Small intestine (tissue), 7 donors: ENCODE results near the gene BMPR1A. TPM values are rescaled to one million over a fixed set of nuclear protein-coding genes. Genes with fewer than 3 reads are reported as not detected.

Source experiments
- DNase-seq, 2 donors: peaks; one replicate each; pipeline versions ENCODE4 v3.0.0 to v3.0.0-alpha.2; 2013
- FAIRE-seq: peaks from 2 replicates; lab custom pipeline; 2012; peaks lifted over from hg19 to GRCh38; lab: Jason Lieb, UNC
- H3K27ac ChIP-seq, 3 donors: one replicate each; pipeline ENCODE4 v1.5.1; 2013; ENCODE audit warnings: low read length in 2 of 3, mild to moderate bottlenecking in 2 of 3, control low read depth in 1 of 3, inconsistent platforms in 1 of 3, low read depth in 1 of 3, moderate library complexity in 1 of 3
- H3K27me3 ChIP-seq, 3 donors: one replicate each; pipeline ENCODE4 v1.6.1; 2013; ENCODE audit warnings: low read length in 3 of 3, inconsistent platforms in 1 of 3; ENCODE audit not compliant: control insufficient read depth in 3 of 3, insufficient read depth in 3 of 3
- H3K36me3 ChIP-seq, 3 donors: one replicate each; pipeline ENCODE4 v1.6.1; 2013; ENCODE audit warnings: low read length in 3 of 3, inconsistent platforms in 1 of 3, low read depth in 1 of 3, mild to moderate bottlenecking in 1 of 3, moderate library complexity in 1 of 3; ENCODE audit not compliant: control insufficient read depth in 3 of 3, insufficient read depth in 2 of 3
- H3K4me1 ChIP-seq, 3 donors: one replicate each; pipeline ENCODE4 v1.6.1; 2013; ENCODE audit warnings: low read length in 2 of 3, inconsistent platforms in 1 of 3, low read depth in 1 of 3, mild to moderate bottlenecking in 1 of 3, moderate library complexity in 1 of 3; ENCODE audit not compliant: control insufficient read depth in 3 of 3, insufficient read depth in 2 of 3
- H3K4me3 ChIP-seq, 3 donors: one replicate each; pipeline ENCODE4 v1.5.1; 2013; ENCODE audit warnings: low read length in 3 of 3, control low read depth in 1 of 3, inconsistent platforms in 1 of 3, low read depth in 1 of 3, mild to moderate bottlenecking in 1 of 3, moderate library complexity in 1 of 3
- H3K9me3 ChIP-seq, 2 donors: one replicate each; pipeline ENCODE4 v1.6.1; 2013; ENCODE audit warnings: low read depth in 1 of 2, low read length in 1 of 2; ENCODE audit not compliant: control insufficient read depth in 2 of 2, insufficient read depth in 1 of 2
- WGBS, 3 donors: extraction: QIAGEN DNeasy Blood & Tissue Kit; methylation state at CpG; one replicate each; pipeline ENCODE4 v1.1.7; 2013; 5-methylcytosine and 5-hydroxymethylcytosine counted together
- polyA plus RNA-seq, 4 donors: library from polyadenylated mRNA; stranded (reverse) in 3 of 4; unstranded in 1 of 4; fragments of 200-250 nt in 3 of 4; fragments of 120-200 nt in 1 of 4; gene quantifications; one replicate each; pipeline versions ENCODE4 v1.2.1 to v1.2.3, GENCODE V29; 2013
- donor health status: healthy with polysubstance abuse.
- donor health status: control.
- donor health status: control.
- donor health status: Bipolar disorder and iron deficiency.
- donor health status: healthy.

The BMPR1A gene
- polyA plus RNA-seq, 4 donors, result 3.4 to 40.2 (median 9.8) TPM

GRCh38 chr10:86793696-86794095 lies 37.3 kb downstream of the BMPR1A start:
- 28 to 65% (median 38%) methylated on average over 4 of the region's 4 CpGs for WGBS, 3 donors
- H3K4me3 ChIP-seq, result no peak overlapping the region
- H3K27ac ChIP-seq, result peak overlapping the region in 2 of 3 donors; percentile 10 to 72
- H3K27me3 ChIP-seq, result no peaks in the 10 kb centered on the region
- peak; percentile 61 to 66 for DNase-seq
- no peaks in the 10 kb centered on the region for H3K9me3 ChIP-seq
- no peaks in the 10 kb centered on the region for H3K36me3 ChIP-seq
- peaks cover 0 to 4% (median 3%) of the 10 kb centered on the region in 3 donors for H3K4me1 ChIP-seq
- FAIRE-seq, result no peak

DNA sequence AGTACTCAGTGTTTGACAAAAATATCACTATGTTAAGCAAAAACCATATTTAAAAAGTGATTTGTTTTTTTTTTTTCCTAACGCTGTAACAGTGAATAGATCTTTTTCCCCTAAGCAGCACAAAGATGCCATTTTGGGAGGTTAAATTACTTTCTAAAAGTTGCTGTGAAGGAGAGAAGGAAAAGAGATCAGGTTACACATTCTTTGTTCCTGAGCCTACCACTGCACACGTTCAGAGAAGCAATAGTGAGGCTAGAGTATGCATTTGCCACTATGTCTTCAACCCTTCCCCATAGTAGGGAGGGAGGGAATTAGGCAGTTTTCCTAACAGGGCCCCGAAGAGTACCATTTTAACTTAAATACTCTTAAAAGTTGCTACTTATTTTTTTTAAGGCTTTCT lies 38.9 kb downstream of the BMPR1A start:
- H3K4me1 ChIP-seq, result peaks cover 0 to 4% (median 3%) of the 10 kb centered on the region in 3 donors
- no peak overlapping the region for H3K27ac ChIP-seq
- FAIRE-seq, result no peak

DNA sequence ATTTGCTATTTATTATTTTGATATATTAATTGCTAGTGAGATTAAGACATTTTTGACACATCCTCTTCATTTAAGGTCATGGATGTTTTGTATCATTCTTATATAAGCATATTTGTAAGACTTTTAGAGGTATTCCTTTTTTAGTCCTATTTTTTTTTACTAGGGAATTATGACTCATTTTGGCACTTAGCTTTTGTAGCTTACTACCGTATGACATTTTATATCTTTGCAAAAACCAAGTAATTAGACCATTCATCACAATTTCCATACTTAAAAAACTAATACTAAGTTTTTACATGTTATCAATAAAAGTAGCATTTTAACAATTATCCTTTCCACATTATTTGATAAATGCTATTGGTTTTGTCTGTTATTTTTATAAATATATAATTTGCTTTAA lies 41.6 kb downstream of the BMPR1A start:
- H3K27ac ChIP-seq, result no peak overlapping the region
- no peaks in the 10 kb centered on the region for H3K9me3 ChIP-seq
- 42 to 74% (median 70%) methylated on average over 1 of the region's 1 CpG for WGBS, 3 donors
- peaks cover 0 to 4% (median 3%) of the 10 kb centered on the region in 3 donors for H3K4me1 ChIP-seq
- H3K36me3 ChIP-seq, result peaks cover 0 to 6% (median 0%) of the 10 kb centered on the region in 3 donors
- no peak for DNase-seq
- H3K4me3 ChIP-seq, result no peak overlapping the region
- FAIRE-seq, result no peak
- no peaks in the 10 kb centered on the region for H3K27me3 ChIP-seq

More for the DNA sequence above, 38.9 kb downstream of the BMPR1A start:
- Histone ChIP-seq H3K4me3 (no peak overlapping the region), H3K27me3 (no peaks in the 10 kb centered on the region), H3K36me3 (peaks cover 0 to 3% (median 0%) of the 10 kb centered on the region in 3 donors), H3K9me3 (no peaks in the 10 kb centered on the region)
- no peak for DNase-seq
- WGBS, 3 donors, result 54 to 71% (median 71%) methylated on average over 3 of the region's 3 CpGs

DNA sequence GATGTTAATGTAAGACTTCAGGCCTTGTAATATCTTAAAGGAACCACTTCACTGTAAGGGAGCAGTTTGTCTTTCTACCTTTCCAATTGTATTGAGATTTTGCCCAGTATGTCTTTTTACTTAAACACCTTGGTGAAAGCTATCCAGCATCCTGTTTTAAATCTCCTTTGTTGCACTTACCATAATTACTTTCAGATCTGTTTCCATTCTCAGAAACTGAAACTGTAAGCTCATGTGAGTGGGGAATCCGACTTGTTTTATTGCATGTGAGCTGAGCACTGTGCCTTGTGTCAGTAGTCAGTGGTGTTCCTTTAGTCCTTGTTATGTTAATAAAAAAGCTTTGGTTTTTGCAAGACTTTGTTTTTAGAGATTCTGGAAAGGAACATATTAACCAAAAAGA lies 42.2 kb downstream of the BMPR1A start:
- peaks cover 0 to 6% (median 0%) of the 10 kb centered on the region in 3 donors for H3K36me3 ChIP-seq
- peaks cover 0 to 4% (median 3%) of the 10 kb centered on the region in 3 donors for H3K4me1 ChIP-seq
- 3 to 15% (median 9%) methylated on average over 1 of the region's 1 CpG for WGBS, 3 donors
- no peaks in the 10 kb centered on the region for H3K27me3 ChIP-seq
- H3K4me3 ChIP-seq, result no peak overlapping the region
- peak overlapping the region in 1 of 3 donors; percentile 22 for H3K27ac ChIP-seq
- no peaks in the 10 kb centered on the region for H3K9me3 ChIP-seq
- DNase-seq (peak; percentile 56 to 68), FAIRE-seq (no peak)

- H3K27ac ChIP-seq, result peak overlapping the region in 1 of 3 donors; percentile 22
- WGBS, 3 donors, result 78 to 82% (median 80%) methylated on average over 8 of the region's 8 CpGs
Observed at GRCh38 chr10:86799188-86799845, 42.9 kb downstream of the BMPR1A start.

GRCh38 chr10:86801995-86802394 lies 45.6 kb downstream of the BMPR1A start:
- Histone ChIP-seq H3K27ac (no peak overlapping the region), H3K4me3 (no peak overlapping the region), H3K27me3 (no peaks in the 10 kb centered on the region), H3K4me1 (no peaks in the 10 kb centered on the region), H3K36me3 (peaks cover 0 to 6% (median 0%) of the 10 kb centered on the region in 3 donors), H3K9me3 (no peaks in the 10 kb centered on the region)
- no peak for DNase-seq
- no peak for FAIRE-seq
- 86 to 99% (median 97%) methylated on average over 5 of the region's 5 CpGs for WGBS, 3 donors

More at GRCh38 chr10:86799188-86799845, 42.9 kb downstream of the BMPR1A start:
- Histone ChIP-seq H3K4me1 (no peaks in the 10 kb centered on the region), H3K27me3 (no peaks in the 10 kb centered on the region), H3K4me3 (no peak overlapping the region), H3K36me3 (peaks cover 0 to 6% (median 0%) of the 10 kb centered on the region in 3 donors), H3K9me3 (no peaks in the 10 kb centered on the region)
- no peak for DNase-seq
- no peak for FAIRE-seq

DNA sequence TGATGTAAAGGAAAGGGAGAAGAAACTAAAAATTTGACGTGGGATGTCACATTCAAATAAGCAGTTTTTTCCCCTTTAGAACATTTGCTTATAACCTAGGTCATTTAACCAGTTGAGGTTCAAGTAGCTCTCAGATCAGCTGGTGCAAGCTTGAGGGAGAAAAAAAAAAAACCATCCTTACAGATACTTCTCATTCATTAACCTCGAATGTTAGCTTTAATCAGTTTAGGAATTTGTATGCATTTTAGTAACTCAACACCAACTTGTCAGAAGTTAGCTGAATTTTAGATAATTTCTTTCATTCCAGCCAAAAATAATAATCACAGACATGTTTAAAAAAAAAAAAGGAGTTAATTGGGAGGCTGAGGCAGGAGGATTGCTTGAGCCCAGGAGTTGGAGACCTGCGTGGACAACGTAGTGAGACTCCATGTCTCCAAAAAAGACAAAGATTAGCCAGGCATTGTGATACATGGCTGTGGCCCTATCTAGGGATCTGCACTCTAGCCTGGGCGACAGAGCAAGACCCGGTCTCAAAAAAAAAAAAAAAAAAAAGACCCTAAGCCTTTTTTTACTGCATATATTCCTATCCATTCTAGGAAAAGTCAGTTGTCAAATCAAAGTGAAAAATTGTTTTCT lies 46.2 kb downstream of the BMPR1A start:
- WGBS, 3 donors, result 80 to 90% (median 90%) methylated on average over 6 of the region's 6 CpGs
- Histone ChIP-seq H3K36me3 (peaks cover 0 to 6% (median 0%) of the 10 kb centered on the region in 3 donors), H3K27me3 (no peaks in the 10 kb centered on the region), H3K4me1 (no peaks in the 10 kb centered on the region), H3K4me3 (no peak overlapping the region), H3K27ac (no peak overlapping the region), H3K9me3 (no peaks in the 10 kb centered on the region)
- no peak for DNase-seq
- FAIRE-seq, result no peak

GRCh38 chr10:86803156-86803555 lies 46.7 kb downstream of the BMPR1A start:
- Histone ChIP-seq H3K27me3 (no peaks in the 10 kb centered on the region), H3K27ac (no peak overlapping the region), H3K9me3 (no peaks in the 10 kb centered on the region), H3K4me3 (no peak overlapping the region), H3K36me3 (peaks cover 0 to 6% (median 0%) of the 10 kb centered on the region in 3 donors), H3K4me1 (no peaks in the 10 kb centered on the region)
- FAIRE-seq, result no peak
- WGBS, 3 donors, result 77 to 93% (median 81%) methylated on average over 2 of the region's 2 CpGs
- DNase-seq, result no peak
